ENCODE results near the gene MLLT3.
"Not testable (repeated sequence)": the region's sequence is repeated elsewhere in the genome, so short reads cannot be mapped to it uniquely, and the experiment has no call there.

Gene MLLT3

DNA sequence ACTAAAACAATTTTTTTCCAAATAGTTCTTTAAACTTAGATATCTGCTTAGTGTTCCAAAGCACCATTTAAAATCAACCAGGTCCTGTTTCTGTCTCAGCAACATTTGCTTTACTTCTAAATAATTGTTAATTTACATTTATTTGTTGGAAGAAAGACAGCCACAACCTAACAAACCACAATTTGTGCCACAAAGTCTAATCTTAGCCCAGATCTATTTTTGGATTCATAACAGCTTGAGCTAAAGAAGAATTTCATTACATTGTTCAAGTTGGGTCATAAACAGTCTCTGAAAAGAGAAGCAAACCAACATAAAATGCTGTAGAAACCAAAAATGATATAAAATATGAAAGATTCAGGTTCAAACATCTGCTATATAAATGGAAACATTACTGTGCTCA is 24.4 kb downstream of the MLLT3 start:
- no peak for DNase-seq (ENCODE audit: low read depth)

DNA sequence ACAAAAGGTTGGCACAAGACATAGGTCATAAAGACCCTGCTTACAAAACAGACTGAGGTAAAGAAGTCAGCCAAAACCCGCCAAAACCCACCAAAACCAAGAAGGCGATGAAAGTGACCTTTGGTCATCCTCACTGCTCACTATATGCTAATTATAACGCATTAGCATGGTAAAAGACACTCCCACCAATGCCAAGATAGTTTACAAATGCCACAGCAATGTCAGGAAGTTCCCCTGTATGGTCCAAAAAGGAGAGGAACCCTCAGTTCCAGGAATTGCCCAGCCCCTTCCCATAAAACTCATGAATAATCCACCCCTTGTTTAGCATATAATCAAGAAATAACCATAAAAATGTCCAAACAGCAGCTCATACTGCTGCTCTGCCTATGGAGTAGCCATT is 27.7 kb downstream of the MLLT3 start:
- no peak for DNase-seq (ENCODE audit: low read depth)

DNA sequence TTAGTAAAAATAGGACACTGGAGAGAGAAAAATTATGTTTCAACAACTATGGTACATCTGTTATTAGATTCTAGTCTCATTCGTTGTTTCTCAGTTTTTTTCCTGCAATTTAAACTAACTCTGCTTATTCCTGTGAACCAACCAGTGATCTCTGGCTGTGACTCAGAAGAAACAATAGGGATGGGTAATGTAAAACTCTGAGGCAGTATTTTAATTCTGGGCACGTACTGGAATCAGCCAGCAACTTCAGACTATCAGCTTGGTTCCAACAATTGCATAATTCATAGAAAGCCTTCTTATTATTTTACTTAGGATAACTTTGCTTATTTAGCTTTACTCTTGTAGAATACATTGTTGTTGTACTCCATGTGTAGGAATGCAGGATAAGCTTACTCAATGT is 28.8 kb downstream of the MLLT3 start:
- peak; percentile 51 for DNase-seq (ENCODE audit: low read depth)

DNA sequence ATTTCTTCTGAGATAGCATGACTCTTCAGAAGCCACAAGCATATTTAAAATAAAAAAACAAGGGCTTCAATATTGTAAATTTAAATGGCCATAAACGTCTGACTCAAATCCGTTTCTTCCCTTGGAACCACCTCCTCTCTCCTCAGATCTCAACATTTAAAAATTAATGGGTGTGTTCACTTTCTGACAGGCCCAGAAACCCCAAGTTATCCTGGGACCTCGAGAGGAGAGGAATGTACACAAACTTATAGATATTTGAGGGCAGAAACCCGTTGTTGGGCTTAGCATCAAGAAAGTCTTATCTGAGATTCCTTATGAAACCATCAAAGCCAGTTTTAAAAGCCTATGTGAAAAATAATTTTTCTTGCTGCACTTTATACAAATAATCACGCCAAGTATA is 29.2 kb downstream of the MLLT3 start:
- no peak for DNase-seq (ENCODE audit: low read depth)

DNA sequence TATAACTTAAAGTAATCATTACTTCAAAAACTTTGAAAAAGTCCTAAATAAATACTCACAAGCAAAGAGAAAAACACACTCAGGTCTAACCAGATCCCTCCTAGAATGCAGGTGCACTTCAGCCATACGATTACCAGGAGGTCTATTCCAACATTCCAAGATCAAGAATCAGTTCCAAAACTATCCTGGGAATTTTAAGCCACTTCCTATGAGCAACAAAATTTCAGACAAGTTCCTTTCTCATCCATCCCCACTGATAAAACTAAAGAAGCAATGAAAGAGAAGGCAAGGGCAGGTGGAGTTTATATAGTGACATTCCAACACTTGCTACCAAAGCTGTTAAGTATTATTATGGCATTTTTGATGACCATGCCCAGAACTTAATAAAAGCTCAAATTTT is 29.6 kb downstream of the MLLT3 start:
- peak; percentile 21 for DNase-seq (ENCODE audit: low read depth)

DNA sequence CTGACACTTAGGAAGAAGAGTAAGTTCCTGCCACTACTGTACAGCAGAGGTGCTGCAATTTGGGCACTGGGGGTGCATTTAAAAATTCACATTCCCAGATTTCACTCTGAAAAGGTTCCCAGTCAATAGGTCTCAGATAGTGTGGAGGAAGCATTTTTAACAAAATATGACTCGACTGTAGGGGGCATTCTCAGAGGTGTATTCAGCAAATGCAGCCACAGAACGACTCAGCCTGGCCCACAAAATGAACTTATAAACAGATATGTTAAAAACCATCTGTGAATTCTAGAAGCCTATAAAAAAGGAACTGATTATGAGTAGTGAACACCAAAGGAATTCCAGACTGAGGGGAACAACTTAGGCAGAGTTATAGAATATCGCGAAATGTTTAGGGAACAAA is 31.1 kb downstream of the MLLT3 start:
- DNase-seq (ENCODE audit: low read depth) = no peak

DNA sequence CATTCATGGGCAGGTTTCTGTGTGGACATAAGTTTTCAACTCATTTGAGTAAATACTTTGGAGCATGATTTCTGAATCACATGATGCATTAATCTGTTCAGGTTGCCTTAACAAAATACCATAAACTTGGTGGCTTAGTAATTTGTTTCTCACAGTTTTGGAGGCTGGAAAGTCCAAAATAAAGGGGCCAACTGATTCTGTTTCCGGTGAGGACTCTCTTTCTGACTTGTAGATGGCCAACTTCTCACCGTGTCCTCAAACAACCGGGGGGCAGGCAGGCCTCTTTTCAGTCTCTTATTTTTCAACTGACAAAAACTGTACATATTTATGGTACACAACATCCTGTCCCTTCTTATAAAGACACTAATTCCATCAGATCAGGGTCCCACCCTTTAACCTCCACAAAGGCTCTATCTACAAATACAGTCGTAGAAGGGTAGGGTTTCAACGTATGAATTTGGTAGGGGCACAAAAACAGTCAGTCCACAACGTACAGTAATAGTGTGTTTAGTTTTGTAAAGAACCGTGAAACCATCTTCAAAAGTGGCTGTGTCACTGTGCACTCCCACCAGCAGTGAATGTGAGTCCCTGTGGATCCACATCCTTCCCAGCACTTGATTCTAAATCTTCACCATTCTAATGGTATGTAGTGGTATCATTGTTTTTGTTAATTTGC is 37.2 kb downstream of the MLLT3 start:
- no peak for DNase-seq (ENCODE audit: low read depth)

DNA sequence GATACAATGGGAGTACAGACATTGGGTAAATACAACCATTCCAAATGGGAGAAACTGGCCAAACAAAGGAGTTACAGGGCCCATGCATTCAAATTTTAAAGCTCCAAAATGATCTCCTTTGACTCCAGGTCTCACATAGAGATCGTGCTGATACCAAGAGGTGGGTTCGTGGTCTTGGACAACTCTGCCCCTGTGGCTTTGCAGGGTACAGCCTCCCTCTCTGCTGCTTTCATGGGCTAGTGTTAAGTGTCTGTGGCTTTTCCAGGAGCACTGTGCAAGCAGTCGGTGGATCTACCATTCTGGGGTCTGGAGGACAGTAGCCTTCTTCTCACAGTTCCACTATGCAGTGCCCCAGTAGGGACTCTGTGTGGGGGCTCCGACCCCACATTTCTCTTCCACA is 39.2 kb downstream of the MLLT3 start:
- DNase-seq (ENCODE audit: low read depth) = not testable (repeated sequence)

DNA sequence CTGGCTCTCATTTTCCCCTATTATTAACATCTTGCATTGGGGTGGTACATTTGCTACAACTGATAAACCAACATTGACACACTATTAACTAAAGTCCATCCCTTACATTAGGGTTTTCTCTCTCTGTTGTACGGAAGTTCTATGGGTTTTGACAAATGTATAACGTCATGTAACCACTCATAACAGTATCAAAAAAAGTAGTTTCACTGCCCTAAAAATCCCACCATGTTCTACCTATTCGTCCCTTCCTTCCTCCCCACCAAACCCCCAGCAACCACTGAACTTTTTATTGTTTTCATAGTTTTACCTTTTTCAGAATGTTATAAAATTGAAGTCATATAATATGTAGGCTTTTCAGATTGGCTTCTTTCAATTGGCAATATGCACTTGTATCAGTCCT is 40.1 kb downstream of the MLLT3 start:
- no peak for DNase-seq (ENCODE audit: low read depth)

DNA sequence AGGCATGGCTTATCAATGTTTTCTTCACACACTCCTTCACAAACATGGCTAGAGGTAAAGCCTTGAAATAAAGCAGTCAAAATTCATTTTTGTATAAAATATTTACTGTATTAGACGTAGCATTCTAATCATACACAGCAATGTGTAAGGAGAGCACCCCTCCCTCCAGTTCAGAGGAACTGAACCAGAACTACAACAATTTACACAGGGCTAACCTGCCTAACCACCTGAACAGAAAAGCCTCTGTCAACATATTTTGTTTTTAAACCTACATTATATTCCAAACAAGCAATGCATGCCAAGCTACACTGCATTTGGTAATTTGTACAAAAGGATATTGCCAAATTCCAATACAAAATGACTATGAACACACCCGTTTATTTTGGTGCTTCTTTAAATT is 41.6 kb downstream of the MLLT3 start:
- no peak for DNase-seq (ENCODE audit: low read depth)

DNA sequence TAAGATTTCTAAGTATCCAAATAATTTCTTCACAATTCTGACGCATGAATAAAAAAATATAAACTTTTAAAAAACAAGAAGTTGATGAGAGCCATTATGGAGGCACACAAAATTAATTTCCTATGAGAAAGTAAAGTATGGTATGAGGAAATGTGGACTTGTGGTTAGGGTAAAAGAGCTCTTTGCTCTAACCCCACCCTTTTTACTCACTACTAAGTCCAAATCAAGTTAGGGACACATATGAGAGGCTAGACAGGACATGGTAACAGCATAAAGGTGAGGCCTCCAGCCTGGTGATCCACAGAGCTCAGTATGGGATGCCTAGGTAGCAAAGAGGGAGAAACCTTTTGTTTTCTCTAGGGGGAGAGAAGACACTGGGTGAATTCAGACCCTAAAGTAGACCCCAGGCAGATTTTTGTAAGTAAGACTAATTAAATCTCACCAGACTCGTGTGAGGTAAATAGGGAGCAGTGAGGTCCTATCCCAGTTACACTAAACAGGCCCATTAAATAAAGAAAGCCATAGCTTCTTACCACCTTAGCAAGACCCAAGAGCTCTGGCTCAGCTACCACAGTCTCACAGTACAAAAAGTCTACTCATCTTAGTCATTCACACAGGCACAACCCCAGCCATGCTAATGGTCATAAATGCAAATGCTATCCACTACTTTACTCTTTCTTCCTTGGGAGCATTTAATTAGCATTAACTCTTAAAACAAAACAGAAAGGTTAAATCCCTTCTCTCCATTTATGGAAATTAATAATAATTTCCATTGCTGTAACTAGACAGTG is 42.6 kb downstream of the MLLT3 start:
- DNase-seq (ENCODE audit: low read depth) = no peak

DNA sequence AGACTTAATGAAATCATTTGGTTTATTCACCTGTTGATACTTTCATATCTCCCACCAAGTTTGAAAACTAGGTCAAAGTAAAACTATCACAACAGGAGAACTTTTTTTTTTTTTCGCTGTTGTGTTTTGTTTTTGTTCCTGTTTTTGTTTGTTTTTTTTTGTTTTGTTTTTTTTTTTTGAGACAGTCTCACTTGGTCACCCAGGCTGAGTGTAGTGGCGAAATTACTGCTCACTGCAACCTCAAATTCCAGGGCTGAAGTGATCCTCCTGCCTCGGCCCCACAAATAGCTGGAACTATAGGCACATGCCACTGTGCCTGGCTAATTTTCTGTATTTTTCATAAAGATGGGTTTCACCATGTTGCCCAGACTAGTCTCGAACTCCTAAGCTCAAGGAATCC is 49.3 kb downstream of the MLLT3 start:
- no peak for DNase-seq (ENCODE audit: low read depth)

DNA sequence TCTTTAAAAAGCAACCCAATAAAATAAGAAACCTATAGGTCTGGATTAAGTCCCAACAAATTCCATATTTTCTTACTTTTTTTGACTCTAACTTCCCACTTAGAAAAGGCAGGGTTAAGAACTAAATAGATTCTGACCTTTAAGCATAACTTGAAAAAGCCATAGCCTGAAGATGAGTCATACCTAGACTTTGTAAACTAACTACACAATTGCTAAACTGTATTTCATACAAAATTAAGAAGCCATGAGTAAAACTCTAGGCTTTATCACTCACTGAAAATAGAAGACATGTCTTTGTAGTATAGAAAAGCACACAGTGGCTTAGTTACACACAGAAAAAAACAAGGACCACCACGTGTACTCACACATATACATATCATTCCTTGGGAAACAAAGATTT is 51.5 kb downstream of the MLLT3 start:
- DNase-seq (ENCODE audit: low read depth) = peak; percentile 72

DNA sequence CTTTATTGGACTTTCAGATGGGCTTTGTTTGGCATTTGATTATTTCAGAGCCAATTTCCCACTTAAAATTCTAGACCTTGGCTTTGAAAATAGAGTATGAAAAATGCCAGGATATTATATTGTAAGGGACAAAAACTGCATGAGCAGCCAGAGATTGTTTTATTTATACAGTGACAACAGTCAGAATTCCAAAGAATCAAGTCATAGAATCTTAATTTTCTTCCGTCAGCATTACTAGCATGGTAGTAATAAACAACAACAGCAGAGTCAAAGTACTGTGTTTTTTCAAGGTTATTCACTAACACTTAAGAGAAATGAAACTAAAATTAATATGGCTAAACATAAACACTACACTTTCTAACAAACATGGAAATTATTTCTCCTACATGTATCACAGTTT is 52.2 kb downstream of the MLLT3 start:
- no peak for DNase-seq (ENCODE audit: low read depth)

DNA sequence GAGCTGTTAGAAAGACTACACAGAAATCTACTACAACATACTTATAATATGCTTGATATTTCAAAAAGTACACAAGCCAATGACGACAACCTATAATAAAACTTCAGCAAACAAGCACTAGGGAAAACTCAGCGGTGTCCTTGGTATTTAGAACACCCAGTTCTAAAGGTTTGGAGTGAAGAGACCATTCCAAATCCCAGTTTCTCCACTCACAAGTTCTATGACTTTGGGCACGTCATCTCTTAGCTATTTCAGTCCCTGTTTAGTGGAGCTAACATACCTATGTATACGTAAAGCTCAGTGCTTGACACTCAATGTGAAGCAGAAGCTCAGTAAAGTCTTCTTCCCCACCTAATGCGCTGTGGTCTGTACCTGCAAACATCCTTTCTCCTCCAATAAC is 52.8 kb downstream of the MLLT3 start:
- DNase-seq (ENCODE audit: low read depth) = no peak

DNA sequence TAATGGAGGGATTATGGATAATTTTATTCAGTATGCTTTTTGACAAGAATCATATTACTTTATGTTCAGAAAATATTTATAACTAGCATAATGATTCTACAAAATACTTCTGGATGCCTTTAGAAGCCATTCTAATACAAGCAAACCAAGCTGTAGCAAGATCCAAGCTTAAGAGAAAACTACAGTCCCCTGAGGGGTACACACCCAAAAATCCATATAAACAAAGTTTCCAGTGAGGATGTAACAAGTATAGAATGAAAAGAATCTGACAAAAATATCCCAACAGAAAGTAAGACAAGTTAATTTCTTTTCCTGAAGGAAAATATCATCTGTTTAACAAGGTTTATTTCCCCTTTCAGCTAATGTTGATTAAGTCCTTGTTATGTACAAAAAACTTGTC is 53.9 kb downstream of the MLLT3 start:
- no peak for DNase-seq (ENCODE audit: low read depth)

DNA sequence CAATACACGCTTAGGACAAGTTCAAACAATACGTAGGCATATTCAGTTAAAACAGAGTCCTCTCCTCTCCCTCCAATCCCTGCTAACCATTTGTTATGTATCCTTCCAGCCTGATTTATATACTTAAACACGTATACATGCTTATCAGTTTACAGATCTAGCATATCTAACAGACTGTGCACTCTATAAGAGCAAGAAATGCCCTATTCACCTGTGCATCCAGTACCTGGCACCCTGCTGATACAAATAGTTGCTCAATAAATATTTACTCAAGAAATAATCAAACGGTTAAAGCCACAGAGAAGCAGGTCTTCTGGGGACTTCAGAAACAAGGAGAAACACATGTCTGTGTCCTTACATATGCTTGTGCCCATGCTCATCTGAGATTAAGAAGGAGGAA is 55.9 kb downstream of the MLLT3 start:
- DNase-seq (ENCODE audit: low read depth) = no peak

DNA sequence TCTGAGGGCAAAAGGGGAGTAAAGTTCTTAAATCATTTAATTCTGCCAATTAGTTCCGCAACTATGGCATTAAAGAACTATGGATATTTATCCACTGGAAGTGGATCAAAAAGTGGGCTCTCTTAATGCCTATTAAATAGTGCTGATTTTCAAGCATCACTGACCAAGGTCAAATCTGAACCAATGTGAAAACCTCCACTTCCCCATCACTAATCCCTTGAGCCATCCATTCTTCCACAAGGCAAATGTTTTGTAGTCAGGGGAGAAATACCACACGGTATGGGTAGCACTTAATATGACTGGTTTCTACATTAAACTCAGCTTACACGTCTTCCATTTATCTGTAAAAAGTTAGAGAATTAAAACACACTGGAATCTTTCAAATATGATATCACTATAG is 57.6 kb downstream of the MLLT3 start:
- DNase-seq (ENCODE audit: low read depth) = no peak

DNA sequence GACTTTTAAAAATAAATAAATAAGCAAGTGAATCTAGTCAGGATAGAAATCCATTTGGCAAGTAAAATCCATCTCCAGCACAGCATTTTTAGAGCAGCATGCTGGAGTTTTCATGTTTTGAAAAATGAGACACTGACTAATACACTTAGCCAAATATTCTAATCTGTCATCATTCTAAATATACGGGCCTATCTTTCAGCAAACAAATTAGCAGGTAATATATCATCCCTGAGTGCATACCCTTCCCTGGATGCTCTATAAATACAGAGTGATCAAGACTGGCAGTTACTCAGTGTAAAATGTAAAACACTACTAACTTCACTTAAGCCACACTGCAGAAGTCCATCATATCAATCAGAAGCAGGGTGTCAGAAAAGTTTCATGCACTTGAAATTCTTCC is 58.4 kb downstream of the MLLT3 start:
- no peak for DNase-seq (ENCODE audit: low read depth)

DNA sequence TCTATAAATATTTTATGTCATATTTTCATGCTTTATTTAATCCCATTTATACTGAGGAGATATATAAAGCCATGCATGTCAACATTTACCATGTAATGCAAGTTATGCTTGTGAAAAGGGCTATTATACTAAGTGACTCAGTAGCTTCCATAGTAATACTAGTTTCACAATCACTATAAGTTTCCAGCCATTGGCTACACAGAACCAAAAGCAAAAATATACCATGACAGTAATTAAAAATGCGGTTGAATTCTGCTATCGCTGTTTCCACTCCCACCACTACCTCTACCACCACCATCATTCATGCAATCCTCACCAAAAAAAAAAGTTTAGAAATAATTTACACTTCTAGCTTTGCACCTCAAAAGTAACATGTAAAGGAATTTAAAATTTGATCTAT is 60.2 kb downstream of the MLLT3 start:
- DNase-seq (ENCODE audit: low read depth) = peak; percentile 13

DNA sequence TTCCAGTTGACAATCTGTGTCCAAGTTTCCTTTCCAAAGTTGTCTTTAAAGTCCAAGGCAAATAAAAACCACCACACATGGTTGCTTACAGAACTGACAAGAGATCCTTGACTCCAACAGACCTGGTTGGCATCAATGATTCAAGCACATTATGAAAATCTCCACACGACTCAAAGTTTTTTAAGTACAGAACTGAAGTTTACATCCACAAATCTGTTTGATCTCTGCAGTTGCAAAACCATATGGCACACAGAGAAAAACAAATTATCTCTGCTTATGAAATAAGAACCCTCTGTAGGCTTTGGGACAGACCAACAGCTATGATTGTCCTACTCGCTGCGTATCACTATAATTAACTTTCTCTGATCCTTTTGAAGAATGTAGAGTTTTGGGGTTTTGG is 60.8 kb downstream of the MLLT3 start:
- DNase-seq (ENCODE audit: low read depth) = peak; percentile 4

DNA sequence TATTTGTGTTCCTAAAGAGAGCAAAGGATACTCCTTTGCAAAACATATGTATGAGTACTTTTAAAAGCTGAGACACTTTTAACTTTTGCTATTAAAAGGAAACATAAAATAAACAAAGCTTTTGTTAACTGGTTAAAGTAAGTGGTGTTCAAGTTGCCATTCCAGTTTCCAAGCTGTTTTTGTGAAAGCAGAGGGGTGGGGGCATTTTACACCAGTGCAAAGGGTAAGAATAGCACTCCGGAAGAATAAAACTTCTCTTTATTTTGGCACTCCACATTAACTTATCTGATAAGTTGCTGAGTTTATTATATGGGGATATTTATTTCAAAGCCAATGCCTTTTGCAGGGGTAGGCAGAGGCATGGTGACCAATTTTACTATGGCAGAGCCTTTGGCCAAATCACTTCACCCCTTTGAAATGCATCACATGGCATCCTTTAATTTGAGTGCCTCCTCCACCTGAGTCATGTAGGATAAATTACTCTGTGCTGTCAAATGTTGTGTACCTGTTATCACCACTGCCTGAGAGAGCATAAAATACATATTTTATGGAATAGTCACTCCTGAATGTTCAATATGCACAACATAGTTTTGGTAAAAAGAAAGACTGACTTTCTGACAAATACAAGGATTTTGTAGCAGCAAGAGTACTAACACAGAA is 62.9 kb downstream of the MLLT3 start:
- no peak for DNase-seq (ENCODE audit: low read depth)

DNA sequence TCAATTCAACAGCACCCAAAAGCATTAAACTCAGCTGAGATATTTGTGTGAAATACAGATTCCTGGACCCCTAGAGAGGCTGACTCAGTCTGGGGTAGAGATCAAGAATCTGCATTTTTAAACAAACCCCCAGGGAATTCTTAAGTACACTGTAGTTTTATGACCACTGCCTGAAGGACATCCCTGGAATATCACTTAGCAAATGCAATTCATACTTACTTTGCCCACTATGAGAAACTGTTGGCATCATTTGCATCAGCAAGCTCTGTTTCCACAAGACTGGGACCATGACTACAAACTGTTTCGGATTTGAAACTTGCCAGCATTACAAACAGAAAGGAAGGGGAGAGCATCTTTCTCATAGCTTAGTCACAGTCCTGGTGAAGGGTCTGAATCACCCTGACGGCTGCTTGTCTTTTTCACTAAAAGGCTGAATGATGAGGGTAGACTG is 63.7 kb downstream of the MLLT3 start:
- DNase-seq (ENCODE audit: low read depth) = peak; percentile 74
